ENCODE measurements around the gene NTN1. TPM values are rescaled to one million over a fixed set of nuclear protein-coding genes. Genes with fewer than 3 reads are reported as not detected.

Gene NTN1
- total RNA-seq, 1 donor: 0.81 TPM

DNA sequence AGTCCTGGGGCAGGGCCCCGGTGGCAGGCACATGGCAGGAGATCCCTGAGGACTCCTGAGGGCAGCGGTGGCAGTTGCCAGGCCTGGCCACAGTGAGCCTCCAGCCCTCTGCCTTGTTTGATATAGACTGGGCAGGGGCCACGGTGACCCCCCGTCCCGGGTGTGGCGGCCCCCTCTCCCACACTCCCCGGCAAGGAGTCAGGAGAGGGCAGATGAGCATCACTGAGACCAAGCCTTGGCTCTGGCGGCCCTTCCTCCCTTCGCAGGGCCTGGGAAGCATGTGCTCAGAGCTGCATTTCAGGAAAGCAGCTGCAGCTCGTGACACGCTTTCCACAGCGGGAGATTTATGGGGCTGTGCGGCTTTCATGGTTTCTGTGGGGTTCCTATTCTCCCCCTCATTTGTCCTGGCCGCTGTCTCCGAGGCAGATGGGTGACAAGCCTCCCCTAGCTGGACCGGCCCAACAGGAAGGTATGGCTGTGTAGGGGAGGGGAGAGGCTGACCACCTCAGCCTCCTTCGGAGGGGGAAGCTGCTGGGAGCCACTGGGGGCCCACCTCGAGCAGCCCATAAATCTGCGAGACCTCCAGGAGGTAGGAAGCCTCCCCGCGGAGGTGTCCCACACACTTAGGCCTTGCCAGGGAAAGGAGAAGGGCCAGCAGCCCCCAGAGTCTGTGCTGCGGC lies 211.4 kb downstream of the NTN1 start:
- no peak overlapping the region for H3K4me3 ChIP-seq (ENCODE audit: low read depth, low read length)
- TF ChIP-seq, protein P1, sequence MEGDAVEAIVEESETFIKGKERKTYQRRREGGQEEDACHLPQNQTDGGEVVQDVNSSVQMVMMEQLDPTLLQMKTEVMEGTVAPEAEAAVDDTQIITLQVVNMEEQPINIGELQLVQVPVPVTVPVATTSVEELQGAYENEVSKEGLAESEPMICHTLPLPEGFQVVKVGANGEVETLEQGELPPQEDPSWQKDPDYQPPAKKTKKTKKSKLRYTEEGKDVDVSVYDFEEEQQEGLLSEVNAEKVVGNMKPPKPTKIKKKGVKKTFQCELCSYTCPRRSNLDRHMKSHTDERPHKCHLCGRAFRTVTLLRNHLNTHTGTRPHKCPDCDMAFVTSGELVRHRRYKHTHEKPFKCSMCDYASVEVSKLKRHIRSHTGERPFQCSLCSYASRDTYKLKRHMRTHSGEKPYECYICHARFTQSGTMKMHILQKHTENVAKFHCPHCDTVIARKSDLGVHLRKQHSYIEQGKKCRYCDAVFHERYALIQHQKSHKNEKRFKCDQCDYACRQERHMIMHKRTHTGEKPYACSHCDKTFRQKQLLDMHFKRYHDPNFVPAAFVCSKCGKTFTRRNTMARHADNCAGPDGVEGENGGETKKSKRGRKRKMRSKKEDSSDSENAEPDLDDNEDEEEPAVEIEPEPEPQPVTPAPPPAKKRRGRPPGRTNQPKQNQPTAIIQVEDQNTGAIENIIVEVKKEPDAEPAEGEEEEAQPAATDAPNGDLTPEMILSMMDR (IDR thresholded peaks at IDR 0.05; ENCODE audit: insufficient read depth, low read length): no peak
- no peak for DNase-seq (ENCODE audit: low read depth)

DNA sequence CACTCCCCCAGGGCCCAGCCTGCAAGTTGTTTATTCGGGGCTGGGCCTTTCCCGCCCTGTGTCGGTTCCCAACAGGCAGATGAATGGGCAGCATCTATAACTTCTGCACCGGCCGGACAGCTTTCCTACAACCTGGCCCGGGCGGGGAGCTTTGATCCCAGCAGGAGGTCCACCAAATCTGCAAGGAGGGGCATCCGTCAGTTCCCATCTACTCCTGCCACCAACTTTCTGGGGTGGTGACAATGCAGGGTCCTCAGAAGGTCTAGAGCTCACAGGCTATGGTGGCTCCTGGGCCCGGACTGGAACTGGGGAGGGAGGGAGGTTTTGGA lies 211.9 kb downstream of the NTN1 start:
- no peak overlapping the region for H3K4me3 ChIP-seq (ENCODE audit: low read depth, low read length)
- no peak for DNase-seq (ENCODE audit: low read depth)
- TF ChIP-seq, protein P1 (IDR thresholded peaks at IDR 0.05; ENCODE audit: insufficient read depth, low read length): no peak

DNA sequence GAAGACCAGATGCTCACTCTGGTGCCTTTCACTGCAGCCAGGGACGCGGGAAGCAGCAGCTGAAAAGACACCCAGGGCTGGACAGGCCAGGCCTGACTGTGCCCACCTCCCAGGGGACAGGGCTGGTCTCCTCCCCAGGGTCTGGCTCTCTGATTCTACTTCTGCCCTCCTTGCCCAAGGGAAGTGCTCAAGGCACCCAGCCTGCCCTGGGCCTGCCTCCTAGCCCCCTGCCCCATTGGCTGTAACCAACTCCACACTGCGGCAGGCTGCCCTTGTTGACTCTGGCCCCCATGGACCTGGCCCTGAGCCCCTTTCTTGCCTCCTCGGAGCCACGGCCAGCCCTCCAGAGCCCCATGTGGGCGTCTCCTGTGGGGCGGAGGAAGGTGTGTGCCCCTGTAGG lies 212.5 kb downstream of the NTN1 start:
- TF ChIP-seq, protein P1 (IDR thresholded peaks at IDR 0.05; ENCODE audit: insufficient read depth, low read length): no peak
- no peak for DNase-seq (ENCODE audit: low read depth)
- no peak overlapping the region for H3K4me3 ChIP-seq (ENCODE audit: low read depth, low read length)

DNA sequence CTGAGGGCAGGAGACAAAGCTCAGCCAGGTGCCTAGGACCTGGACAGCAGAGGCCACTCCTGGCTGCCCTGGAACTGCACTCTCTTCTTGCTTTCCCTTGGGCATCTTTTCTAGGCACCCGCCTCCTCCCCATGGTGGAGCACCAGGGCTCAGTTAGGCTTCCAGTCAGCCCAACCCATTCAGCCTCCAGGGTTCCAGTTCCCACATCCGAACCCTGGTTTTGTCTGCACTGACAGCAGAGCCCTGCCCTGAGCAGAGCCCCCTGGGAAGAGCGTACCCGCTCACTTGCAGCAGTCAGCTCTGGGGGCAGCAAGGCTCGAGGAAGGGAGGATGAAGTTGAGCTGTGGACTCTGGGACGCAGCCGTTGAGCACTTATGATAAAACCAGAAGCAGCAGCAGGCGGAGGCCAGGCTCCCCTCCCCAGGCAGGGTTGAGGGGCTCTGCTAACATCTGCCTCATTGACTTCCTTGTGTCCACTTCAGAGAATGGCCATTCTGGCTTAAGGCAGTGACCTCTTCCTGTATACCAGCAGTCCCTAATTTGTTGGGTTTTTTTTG lies 213.2 kb downstream of the NTN1 start:
- no peak overlapping the region for H3K4me3 ChIP-seq (ENCODE audit: low read depth, low read length)
- TF ChIP-seq, protein P1 (IDR thresholded peaks at IDR 0.05; ENCODE audit: insufficient read depth, low read length): no peak
- DNase-seq (ENCODE audit: low read depth): no peak

DNA sequence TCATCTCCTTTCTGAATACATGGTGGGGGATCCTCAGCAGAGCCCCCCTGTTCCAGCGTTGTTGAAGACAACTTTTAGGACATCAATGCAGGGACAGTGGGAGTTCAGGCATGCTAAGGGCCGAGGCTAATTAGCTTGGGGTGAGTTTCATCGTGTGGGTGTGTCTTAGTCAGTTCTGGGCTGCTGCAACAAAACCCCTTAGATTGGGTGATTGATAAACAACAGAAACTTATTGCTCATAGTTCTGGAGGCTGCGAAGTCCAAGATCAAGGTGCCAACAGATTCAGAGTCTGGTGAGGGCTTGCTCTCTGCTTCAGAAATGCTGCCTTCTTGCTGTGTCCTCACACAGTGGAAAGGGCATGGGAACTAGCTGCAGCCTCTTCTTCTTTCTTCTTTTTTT lies 214.0 kb downstream of the NTN1 start:
- no peak overlapping the region for H3K4me3 ChIP-seq (ENCODE audit: low read depth, low read length)
- TF ChIP-seq, protein P1 (IDR thresholded peaks at IDR 0.05; ENCODE audit: insufficient read depth, low read length): no peak
- DNase-seq (ENCODE audit: low read depth): no peak

DNA sequence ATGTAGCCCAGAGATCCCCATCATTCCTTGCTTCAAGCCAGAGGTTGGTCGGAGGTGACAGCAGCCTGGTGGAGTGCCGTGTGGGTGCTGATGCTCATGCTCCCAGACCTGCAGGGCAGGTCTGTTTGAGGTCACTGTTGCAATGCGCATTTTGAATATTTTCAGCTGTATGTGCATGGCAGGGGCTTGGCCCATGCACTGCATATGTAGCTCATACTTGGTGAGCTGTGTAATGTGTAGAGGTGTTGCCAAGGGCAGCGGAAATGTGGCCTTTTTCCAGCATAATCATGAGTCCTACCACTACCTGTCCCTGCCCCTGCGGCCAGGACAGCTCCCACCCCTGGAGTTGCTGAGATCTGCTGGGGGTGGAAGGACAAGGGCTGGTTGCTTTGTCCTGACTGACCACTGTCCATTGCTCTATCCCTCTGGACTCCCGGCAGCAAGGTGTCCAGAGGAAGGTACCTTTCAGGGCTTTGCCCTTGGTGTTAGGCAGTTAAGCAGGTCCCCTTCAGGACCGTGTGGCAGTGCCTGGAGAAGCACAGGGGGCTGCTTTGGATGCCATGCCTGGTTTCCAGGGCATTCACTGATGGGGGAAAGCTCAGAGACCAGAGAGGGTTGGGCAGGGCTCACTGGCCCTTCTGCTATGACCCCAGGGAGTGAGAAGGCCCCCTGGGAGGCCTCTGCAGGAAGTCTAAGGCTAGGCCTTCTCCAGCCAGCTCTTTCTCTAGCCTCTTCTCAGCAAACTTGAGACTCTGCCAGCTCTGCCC lies 215.2 kb downstream of the NTN1 start:
- TF ChIP-seq, protein P1 (IDR thresholded peaks at IDR 0.05; ENCODE audit: insufficient read depth, low read length): no peak
- H3K4me3 ChIP-seq (ENCODE audit: low read depth, low read length): no peak overlapping the region
- no peak for DNase-seq (ENCODE audit: low read depth)
